ENCODE results near the gene COL9A2. TPM values are rescaled to one million over a fixed set of nuclear protein-coding genes. Genes with fewer than 3 reads are reported as not detected.

The COL9A2 gene
- polyA plus RNA-seq, 1 of the 3 experiments (the other 2 are of a cell fraction) = 0.94 TPM

DNA sequence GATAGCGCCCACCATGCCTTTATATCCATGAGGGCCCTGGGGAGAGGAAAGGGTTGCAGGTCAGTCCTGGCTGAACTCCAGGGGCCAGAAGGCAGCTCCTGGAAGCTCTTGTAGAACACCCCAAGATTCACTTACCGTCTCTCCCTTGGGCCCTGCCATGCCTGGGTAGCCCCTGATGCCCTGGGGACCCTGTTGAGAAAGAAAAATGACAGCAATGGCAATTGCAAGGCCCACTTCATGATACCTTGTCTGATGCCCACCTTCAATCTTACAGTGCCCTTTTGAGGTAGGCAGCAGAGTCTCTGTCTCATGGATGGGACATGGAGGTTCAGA lies 7.0 kb downstream of the COL9A2 start:
- H3K27ac ChIP-seq (ENCODE audit: low read depth in 2 of 2, low read length in 1 of 2) = no peak overlapping the region
- WGBS (ENCODE audit: low lambda C conversion rate) = no CpG with 5 or more reads among the region's 2 CpGs
- H3K9me3 ChIP-seq = no peaks in the 10 kb centered on the region
- no peak overlapping the region for H3K4me2 ChIP-seq
- no peak overlapping the region for H3K4me3 ChIP-seq (ENCODE audit: low read depth in 2 of 2, low read length in 1 of 2)
- no peak overlapping the region for H2AFZ ChIP-seq (ENCODE audit: low read depth)
- CTCF ChIA-PET = interaction anchor here (1.0 to 12.5 kb wide), 3 partner anchors 27 to 166 kb away, joined by 4 to 150 read pairs (median 7); no protein-coding TSS in a partner anchor
- H3K36me3 ChIP-seq (replicated peaks in 1 of 2; ENCODE audit: control insufficient read depth in 1 of 2, insufficient read depth in 2 of 2, low read length in 1 of 2) = no peaks in the 10 kb centered on the region
- no peaks in the 10 kb centered on the region; a peak in 1 of 4 replicates for H3K4me1 ChIP-seq (ENCODE audit: control insufficient read depth in 1 of 2, insufficient read depth in 2 of 2, low read depth in 1 of 2, low read length in 1 of 2)
- H3K9me2 ChIP-seq = no peaks in the 10 kb centered on the region
- H3K79me2 ChIP-seq (ENCODE audit: insufficient read depth) = no peaks in the 10 kb centered on the region
- no peak for DNase-seq
- H4K20me1 ChIP-seq (ENCODE audit: insufficient read depth) = no peaks in the 10 kb centered on the region
- no peak overlapping the region for H3K9ac ChIP-seq
- H3F3A ChIP-seq (replicated peaks; ENCODE audit: insufficient read depth) = no peaks in the 10 kb centered on the region
- TF ChIP-seq SMC3 (IDR thresholded peaks at IDR 0.05; ENCODE audit: low read depth, low read length) (no peak), NRF1 (IDR thresholded peaks at IDR 0.05; ENCODE audit: low read depth, low read length) (no peak), RFX5 (IDR thresholded peaks at IDR 0.05; ENCODE audit: low read length) (no peak), SIN3A (IDR thresholded peaks at IDR 0.05; ENCODE audit: borderline replicate concordance, low read depth, low read length) (no peak), MAX (IDR thresholded peaks at IDR 0.05; ENCODE audit: low read depth) (no peak), RCOR1 (IDR thresholded peaks at IDR 0.05; ENCODE audit: low read length) (no peak), NFIC (IDR thresholded peaks at IDR 0.05; ENCODE audit: borderline replicate concordance) (no peak)
- POLR2A ChIA-PET = no interaction called here
- no peaks in the 10 kb centered on the region for H3K27me3 ChIP-seq (ENCODE audit: insufficient read depth)

DNA sequence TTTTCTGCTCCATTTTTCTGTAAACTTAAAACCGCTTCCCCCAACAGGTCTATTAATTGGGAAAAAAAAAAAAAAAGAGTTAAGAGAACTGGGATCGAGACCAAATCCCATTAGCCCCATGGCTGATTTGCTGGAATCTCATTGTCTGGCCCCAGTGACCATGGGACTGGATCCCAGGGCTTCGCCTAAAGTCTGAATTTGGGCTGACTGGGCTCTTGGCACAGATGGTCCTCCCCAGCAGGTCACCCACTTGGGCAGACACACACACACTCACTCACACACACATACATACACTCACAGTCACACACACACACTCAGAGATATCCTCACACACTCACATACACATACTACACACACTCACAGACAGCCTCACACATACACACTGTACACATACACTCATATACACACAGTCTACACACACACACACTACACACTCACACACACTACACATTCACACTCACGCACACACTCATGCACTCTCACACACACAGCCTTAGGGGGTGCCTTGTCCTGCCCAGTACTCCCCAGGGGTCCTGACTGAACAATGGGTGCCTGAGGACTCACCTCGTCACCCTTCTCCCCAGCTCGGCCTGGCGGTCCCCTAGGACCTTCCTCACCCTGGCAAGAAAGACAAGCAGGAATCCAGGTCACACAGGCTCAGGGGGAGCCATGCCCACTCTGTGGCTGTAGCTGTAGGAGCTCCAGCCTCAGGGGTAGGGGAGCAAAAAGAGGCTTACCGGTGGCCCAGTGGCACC lies 7.5 kb downstream of the COL9A2 start:
- Histone ChIP-seq H3K27ac (ENCODE audit: low read depth in 2 of 2, low read length in 1 of 2) (no peak overlapping the region), H3K4me1 (ENCODE audit: control insufficient read depth in 1 of 2, insufficient read depth in 2 of 2, low read depth in 1 of 2, low read length in 1 of 2) (no peaks in the 10 kb centered on the region; a peak in 1 of 4 replicates), H3F3A (replicated peaks; ENCODE audit: insufficient read depth) (no peaks in the 10 kb centered on the region), H2AFZ (ENCODE audit: low read depth) (no peak overlapping the region), H3K4me3 (ENCODE audit: low read depth in 2 of 2, low read length in 1 of 2) (no peak overlapping the region), H3K9me2 (no peaks in the 10 kb centered on the region), H3K9me3 (no peaks in the 10 kb centered on the region), H4K20me1 (ENCODE audit: insufficient read depth) (no peaks in the 10 kb centered on the region), H3K9ac (no peak overlapping the region), H3K27me3 (ENCODE audit: insufficient read depth) (no peaks in the 10 kb centered on the region), H3K79me2 (ENCODE audit: insufficient read depth) (no peaks in the 10 kb centered on the region), H3K4me2 (no peak overlapping the region), H3K36me3 (replicated peaks in 1 of 2; ENCODE audit: control insufficient read depth in 1 of 2, insufficient read depth in 2 of 2, low read length in 1 of 2) (no peaks in the 10 kb centered on the region)
- POLR2A ChIA-PET = no interaction called here
- CTCF ChIA-PET = interaction anchor here (1.0 to 12.5 kb wide), 3 partner anchors 27 to 165 kb away, joined by 4 to 150 read pairs (median 7); no protein-coding TSS in a partner anchor
- TF ChIP-seq FOXM1 (IDR thresholded peaks at IDR 0.05; ENCODE audit: low read depth) (no peak), TCF12 (IDR thresholded peaks at IDR 0.05) (no peak), NFIC (IDR thresholded peaks at IDR 0.05; ENCODE audit: borderline replicate concordance) (no peak), MEF2A (IDR thresholded peaks at IDR 0.05; ENCODE audit: borderline replicate concordance, low read depth) (no peak), CTCF (IDR thresholded peaks at IDR 0.05) (no peak), EP300 (IDR thresholded peaks at IDR 0.05; ENCODE audit: borderline replicate concordance in 1 of 2, low read depth in 1 of 2, low read length in 1 of 2) (no peak), EZH2phosphoT487 (IDR thresholded peaks at IDR 0.05; ENCODE audit: borderline replicate concordance, low read depth) (no peak), RAD21 (IDR thresholded peaks at IDR 0.05; ENCODE audit: low read length) (no peak), TEAD4 (IDR thresholded peaks at IDR 0.05; ENCODE audit: borderline replicate concordance, insufficient read depth) (no peak), CHD2 (IDR thresholded peaks at IDR 0.05; ENCODE audit: low read length, partially characterized antibody) (no peak)
- no peak for DNase-seq
- WGBS (ENCODE audit: low lambda C conversion rate) = 78% methylated on average over 6 of the region's 8 CpGs

All from SK-N-SH (cell line).